ENCODE results near the gene PLXNB2. TPM values are rescaled to one million over a fixed set of nuclear protein-coding genes. Genes with fewer than 3 reads are reported as not detected.
"Not testable (repeated sequence)": the region's sequence is repeated elsewhere in the genome, so short reads cannot be mapped to it uniquely, and the experiment has no call there.

The PLXNB2 gene
- total and polyA plus RNA-seq, 11 donors, result 35.1 to 139 (median 53.0) TPM

DNA sequence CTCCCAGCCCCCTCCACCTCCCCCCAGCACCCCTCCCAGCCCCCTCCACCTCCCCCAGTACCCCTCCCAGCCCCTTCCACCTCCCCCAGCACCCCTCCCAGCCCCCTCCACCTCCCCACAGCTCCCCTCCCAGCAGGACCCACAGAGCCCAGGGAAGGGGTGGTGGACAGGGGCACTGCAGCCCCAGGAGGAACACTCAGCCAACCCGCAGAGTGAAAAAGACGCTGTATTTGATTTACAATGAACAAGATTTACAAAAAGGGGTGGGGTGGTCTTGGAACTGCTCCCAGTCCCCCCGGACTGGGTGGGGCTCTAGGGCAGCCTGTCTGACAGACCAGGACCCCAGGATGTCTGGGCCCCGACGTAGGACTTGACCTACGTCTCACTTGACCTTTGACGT lies 32.7 kb downstream of the PLXNB2 start:
- TF ChIP-seq, protein P1, sequence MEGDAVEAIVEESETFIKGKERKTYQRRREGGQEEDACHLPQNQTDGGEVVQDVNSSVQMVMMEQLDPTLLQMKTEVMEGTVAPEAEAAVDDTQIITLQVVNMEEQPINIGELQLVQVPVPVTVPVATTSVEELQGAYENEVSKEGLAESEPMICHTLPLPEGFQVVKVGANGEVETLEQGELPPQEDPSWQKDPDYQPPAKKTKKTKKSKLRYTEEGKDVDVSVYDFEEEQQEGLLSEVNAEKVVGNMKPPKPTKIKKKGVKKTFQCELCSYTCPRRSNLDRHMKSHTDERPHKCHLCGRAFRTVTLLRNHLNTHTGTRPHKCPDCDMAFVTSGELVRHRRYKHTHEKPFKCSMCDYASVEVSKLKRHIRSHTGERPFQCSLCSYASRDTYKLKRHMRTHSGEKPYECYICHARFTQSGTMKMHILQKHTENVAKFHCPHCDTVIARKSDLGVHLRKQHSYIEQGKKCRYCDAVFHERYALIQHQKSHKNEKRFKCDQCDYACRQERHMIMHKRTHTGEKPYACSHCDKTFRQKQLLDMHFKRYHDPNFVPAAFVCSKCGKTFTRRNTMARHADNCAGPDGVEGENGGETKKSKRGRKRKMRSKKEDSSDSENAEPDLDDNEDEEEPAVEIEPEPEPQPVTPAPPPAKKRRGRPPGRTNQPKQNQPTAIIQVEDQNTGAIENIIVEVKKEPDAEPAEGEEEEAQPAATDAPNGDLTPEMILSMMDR (IDR thresholded peaks at IDR 0.05), result no peak
- no peak for TF ChIP-seq POLR2A (IDR thresholded peaks at IDR 0.05)
- Histone ChIP-seq H3K36me3 (peaks cover 0 to 50% (median 47%) of the 10 kb centered on the region in 9 donors), H3K27me3 (peaks cover 0 to 11% (median 0%) of the 10 kb centered on the region in 9 donors), H3K4me3 (no peak overlapping the region), H3K4me1 (peaks cover 3 to 37% (median 23%) of the 10 kb centered on the region in 12 donors), H3K9me3 (no peaks in the 10 kb centered on the region), H3K27ac (no peak overlapping the region)
- DNase-seq (no peak), ATAC-seq (no peak)
- intact Hi-C loops (cut with DNase I), result loop anchor here (1.0 to 5.0 kb wide), 5 partner anchors 33 to 68 kb away; partner anchors contain the start of genes DENND6B (in 7 of the 10), PPP6R2 (in 5 of the 10) and PLXNB2 (in 2 of the 10)
- WGBS, 4 donors, result 66 to 74% (median 73%) methylated on average over 5 to 7 of the region's 7 CpGs

GRCh38 chr22:50274311-50274710 lies 33.1 kb downstream of the PLXNB2 start:
- H3K36me3 ChIP-seq, result peaks cover 0 to 45% (median 42%) of the 10 kb centered on the region in 9 donors
- no peak overlapping the region for H3K4me3 ChIP-seq
- H3K9me3 ChIP-seq, result no peaks in the 10 kb centered on the region
- 18 to 50% (median 35%) methylated on average over 5 to 7 of the region's 7 CpGs for WGBS, 4 donors
- H3K4me1 ChIP-seq, result peaks cover 3 to 42% (median 28%) of the 10 kb centered on the region in 12 donors
- peak in 4 of 5 donors; percentile 54 to 74 (median 59) for DNase-seq
- intact Hi-C loops (cut with DNase I), result loop anchor here in 7 of 10 donors (1.0 to 5.0 kb wide), 5 partner anchors 33 to 68 kb away; partner anchors contain the start of genes PPP6R2 (in 5 of the 7), DENND6B (in 3 of the 7) and PLXNB2 (in 2 of the 7)
- peak overlapping the region in 1 of 12 donors; percentile 46 for H3K27ac ChIP-seq
- TF ChIP-seq POLR2A (IDR thresholded peaks at IDR 0.05), result no peak
- TF ChIP-seq, protein P1 (IDR thresholded peaks at IDR 0.05), result peak in 9 of 12 donors; percentile 13 to 43 (median 27)
- peak; percentile 12 to 32 (median 28) for ATAC-seq
- H3K27me3 ChIP-seq, result peaks cover 0 to 15% (median 0%) of the 10 kb centered on the region in 9 donors

DNA sequence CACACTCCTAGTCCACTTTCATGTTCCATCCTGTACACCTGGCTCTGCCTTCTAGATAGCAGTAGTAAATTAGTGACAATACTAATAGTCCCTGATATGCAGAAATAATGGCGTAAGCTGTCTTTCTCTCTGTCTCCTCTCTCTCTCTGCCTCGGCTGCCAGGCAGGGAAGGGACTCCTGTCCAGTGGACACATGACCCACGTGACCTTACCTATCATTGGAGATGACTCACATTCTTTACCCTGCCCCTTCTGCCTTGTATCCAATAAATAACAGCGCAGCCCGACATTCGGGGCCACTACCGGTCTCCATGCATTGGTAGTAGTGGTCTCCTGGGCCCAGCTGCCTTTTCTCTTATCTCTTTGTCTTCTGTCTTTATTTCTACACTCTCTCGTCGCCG lies 33.7 kb downstream of the PLXNB2 start:
- 84 to 85% (median 85%) methylated on average over 10 of the region's 10 CpGs for WGBS, 4 donors

DNA sequence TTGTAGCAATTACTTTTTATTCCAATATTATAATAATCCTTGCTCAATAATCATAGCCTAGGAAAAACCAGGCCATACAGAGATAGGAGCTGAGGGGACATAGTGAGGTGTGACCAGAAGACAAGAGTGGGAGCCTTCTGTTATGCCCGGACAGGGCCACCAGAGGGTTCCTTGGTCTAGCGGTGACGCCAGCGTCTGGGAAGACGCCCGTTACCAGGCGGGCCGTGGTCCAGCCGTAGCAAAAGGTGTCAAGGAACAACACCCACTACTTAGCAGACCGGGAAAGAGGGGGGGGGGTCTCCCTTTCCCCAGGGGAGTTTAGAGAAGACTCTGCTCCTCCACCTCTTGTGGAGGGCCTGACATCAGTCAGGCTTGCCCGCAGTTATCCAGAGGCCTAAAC lies 34.1 kb downstream of the PLXNB2 start:
- H3K27ac ChIP-seq, DNase-seq, H3K4me3 ChIP-seq, ATAC-seq, H3K9me3 ChIP-seq: not testable (repeated sequence)
- Histone ChIP-seq H3K36me3 (peaks cover 0 to 35% (median 32%) of the 10 kb centered on the region in 9 donors), H3K27me3 (peaks cover 0 to 18% (median 0%) of the 10 kb centered on the region in 9 donors), H3K4me1 (peaks cover 3 to 51% (median 35%) of the 10 kb centered on the region in 12 donors)
- TF ChIP-seq, protein P1 (IDR thresholded peaks at IDR 0.05), result peak in 4 of 12 donors; percentile 10 to 19 (median 14)
- intact Hi-C loops (cut with DNase I), result loop anchor here in 5 of 10 donors (5.0 kb wide), 3 partner anchors 34 to 69 kb away; partner anchors contain the start of genes PPP6R2 (in 5 of the 5), PLXNB2 (in 2 of the 5) and DENND6B (in 1 of the 5)
- WGBS, 4 donors, result 48 to 61% (median 50%) methylated on average over 10 to 11 of the region's 11 CpGs

More for the DNA sequence above, 33.7 kb downstream of the PLXNB2 start:
- DNase-seq, H3K9me3 ChIP-seq, H3K4me3 ChIP-seq, ATAC-seq: not testable (repeated sequence)
- H3K27me3 ChIP-seq, result peaks cover 0 to 18% (median 0%) of the 10 kb centered on the region in 9 donors
- peak overlapping the region in 1 of 12 donors; percentile 46 for H3K27ac ChIP-seq
- intact Hi-C loops (cut with DNase I), result loop anchor here in 7 of 10 donors (1.0 to 5.0 kb wide), 5 partner anchors 34 to 69 kb away; partner anchors contain the start of genes PPP6R2 (in 5 of the 7), DENND6B (in 3 of the 7) and PLXNB2 (in 2 of the 7)
- peaks cover 0 to 40% (median 37%) of the 10 kb centered on the region in 9 donors for H3K36me3 ChIP-seq
- peaks cover 3 to 47% (median 33%) of the 10 kb centered on the region in 12 donors for H3K4me1 ChIP-seq

All from heart left ventricle (tissue), 16 donors.